DND-41 (cell line): Measurements from ENCODE around the gene ZNF71.

Experiments
- EZH2 ChIP-seq: IDR thresholded peaks from 3 replicates; pipeline ENCODE4 v1.6.1; 2012; ENCODE audit warnings: borderline replicate concordance, low read depth, mild to moderate bottlenecking, moderate library complexity, low read length, inconsistent platforms; ENCODE audit not compliant: severe bottlenecking
- TF ChIP-seq, protein P1 (sequence below): IDR thresholded peaks from 2 replicates; pipeline ENCODE4 v1.5.1; 2012; ENCODE audit warnings: borderline replicate concordance, low read length, moderate library complexity, mild to moderate bottlenecking; ENCODE audit not compliant: poor library complexity, severe bottlenecking; ENCODE audit errors: extremely low read depth

DNA sequence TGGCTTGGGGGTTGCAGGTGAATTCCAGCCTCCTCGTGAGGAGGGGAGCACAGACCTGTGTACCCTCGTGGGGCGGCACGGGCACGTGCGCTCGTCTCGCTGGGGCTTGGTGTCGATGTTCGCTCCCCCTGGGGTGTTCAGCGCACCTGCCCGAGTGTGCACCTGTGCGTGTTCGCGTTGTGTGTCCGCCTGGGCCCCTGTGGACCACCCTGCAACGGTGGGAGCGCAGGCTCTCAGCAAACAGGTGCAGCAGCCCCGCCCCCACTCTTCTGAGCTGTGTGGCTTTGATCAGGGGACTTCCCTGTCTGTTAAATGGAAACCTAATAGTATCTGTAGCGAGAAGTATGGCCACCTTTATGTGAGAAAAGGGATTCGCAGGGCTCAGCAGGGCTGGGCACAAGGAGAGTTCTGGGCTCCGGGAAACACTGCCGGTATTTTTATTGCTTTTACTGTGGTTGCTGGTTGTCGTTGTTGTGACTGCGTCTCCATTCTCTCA lies 48.4 kb downstream of the ZNF71 start:
- TF ChIP-seq, protein P1, sequence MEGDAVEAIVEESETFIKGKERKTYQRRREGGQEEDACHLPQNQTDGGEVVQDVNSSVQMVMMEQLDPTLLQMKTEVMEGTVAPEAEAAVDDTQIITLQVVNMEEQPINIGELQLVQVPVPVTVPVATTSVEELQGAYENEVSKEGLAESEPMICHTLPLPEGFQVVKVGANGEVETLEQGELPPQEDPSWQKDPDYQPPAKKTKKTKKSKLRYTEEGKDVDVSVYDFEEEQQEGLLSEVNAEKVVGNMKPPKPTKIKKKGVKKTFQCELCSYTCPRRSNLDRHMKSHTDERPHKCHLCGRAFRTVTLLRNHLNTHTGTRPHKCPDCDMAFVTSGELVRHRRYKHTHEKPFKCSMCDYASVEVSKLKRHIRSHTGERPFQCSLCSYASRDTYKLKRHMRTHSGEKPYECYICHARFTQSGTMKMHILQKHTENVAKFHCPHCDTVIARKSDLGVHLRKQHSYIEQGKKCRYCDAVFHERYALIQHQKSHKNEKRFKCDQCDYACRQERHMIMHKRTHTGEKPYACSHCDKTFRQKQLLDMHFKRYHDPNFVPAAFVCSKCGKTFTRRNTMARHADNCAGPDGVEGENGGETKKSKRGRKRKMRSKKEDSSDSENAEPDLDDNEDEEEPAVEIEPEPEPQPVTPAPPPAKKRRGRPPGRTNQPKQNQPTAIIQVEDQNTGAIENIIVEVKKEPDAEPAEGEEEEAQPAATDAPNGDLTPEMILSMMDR, result no peak
- no peak for TF ChIP-seq EZH2
